SU-DHL-6 (cell line): ENCODE data around the gene ACBD4.

Experiments
- EZH2phosphoT487 ChIP-seq: fragments of 200-600 bp; sonication (generic), shearing (Covaris generic); conservative IDR thresholded peaks from 2 replicates; pipeline ENCODE4 v1.6.1; 2018; ENCODE audit warnings: mild to moderate bottlenecking, antibody characterized with exemption, low read length, moderate library complexity, mixed read lengths
- TF ChIP-seq, protein P1 (sequence below): fragments of 200-600 bp; sonication (generic); IDR thresholded peaks from one replicate; pipeline ENCODE4 v1.5.1; 2017; ENCODE audit warnings: antibody characterized with exemption, mild to moderate bottlenecking, low read length, moderate library complexity; ENCODE audit not compliant: insufficient read depth, poor library complexity, severe bottlenecking

DNA sequence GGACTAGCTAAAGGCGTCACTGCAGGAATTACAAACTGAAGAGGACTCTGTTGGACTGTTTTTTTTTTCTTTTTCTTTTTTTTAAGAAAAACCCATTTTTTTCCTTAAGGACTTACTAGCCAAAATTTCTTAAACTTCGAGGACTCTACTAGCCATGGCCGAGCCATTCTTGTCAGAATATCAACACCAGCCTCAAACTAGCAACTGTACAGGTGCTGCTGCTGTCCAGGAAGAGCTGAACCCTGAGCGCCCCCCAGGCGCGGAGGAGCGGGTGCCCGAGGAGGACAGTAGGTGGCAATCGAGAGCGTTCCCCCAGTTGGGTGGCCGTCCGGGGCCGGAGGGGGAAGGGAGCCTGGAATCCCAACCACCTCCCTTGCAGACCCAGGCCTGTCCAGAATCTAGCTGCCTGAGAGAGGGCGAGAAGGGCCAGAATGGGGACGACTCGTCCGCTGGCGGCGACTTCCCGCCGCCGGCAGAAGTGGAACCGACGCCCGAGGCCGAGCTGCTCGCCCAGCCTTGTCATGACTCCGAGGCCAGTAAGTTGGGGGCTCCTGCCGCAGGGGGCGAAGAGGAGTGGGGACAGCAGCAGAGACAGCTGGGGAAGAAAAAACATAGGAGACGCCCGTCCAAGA lies 13.7 kb downstream of the ACBD4 start:
- TF ChIP-seq, protein P1, sequence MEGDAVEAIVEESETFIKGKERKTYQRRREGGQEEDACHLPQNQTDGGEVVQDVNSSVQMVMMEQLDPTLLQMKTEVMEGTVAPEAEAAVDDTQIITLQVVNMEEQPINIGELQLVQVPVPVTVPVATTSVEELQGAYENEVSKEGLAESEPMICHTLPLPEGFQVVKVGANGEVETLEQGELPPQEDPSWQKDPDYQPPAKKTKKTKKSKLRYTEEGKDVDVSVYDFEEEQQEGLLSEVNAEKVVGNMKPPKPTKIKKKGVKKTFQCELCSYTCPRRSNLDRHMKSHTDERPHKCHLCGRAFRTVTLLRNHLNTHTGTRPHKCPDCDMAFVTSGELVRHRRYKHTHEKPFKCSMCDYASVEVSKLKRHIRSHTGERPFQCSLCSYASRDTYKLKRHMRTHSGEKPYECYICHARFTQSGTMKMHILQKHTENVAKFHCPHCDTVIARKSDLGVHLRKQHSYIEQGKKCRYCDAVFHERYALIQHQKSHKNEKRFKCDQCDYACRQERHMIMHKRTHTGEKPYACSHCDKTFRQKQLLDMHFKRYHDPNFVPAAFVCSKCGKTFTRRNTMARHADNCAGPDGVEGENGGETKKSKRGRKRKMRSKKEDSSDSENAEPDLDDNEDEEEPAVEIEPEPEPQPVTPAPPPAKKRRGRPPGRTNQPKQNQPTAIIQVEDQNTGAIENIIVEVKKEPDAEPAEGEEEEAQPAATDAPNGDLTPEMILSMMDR, result peak; percentile 94
- TF ChIP-seq EZH2phosphoT487, result no peak
